Osteocyte (in vitro differentiated cells): Measurements from ENCODE around the gene TTLL11. TPM values are rescaled to one million over a fixed set of nuclear protein-coding genes. Genes with fewer than 3 reads are reported as not detected.

Source experiments
- DNase-seq: peaks from one replicate; pipeline ENCODE4 v3.0.0; 2021; ENCODE audit warnings: mixed read lengths; ENCODE audit not compliant: unreplicated experiment; ENCODE audit errors: extremely low spot score
- H3K27ac Mint-ChIP-seq: one replicate; pipeline ENCODE4 v1.8.0; 2021; ENCODE audit warnings: mild to moderate bottlenecking, mixed read lengths; ENCODE audit not compliant: unreplicated experiment
- H3K27me3 Mint-ChIP-seq: one replicate; pipeline ENCODE4 v1.8.0; 2021; ENCODE audit warnings: mixed read lengths; ENCODE audit not compliant: unreplicated experiment
- H3K36me3 Mint-ChIP-seq: one replicate; pipeline ENCODE4 v1.8.0; 2021; ENCODE audit warnings: mixed read lengths; ENCODE audit not compliant: unreplicated experiment
- H3K4me1 Mint-ChIP-seq: one replicate; pipeline ENCODE4 v1.8.0; 2021; ENCODE audit warnings: mixed read lengths; ENCODE audit not compliant: unreplicated experiment
- H3K4me3 Mint-ChIP-seq: one replicate; pipeline ENCODE4 v1.8.0; 2021; ENCODE audit warnings: mild to moderate bottlenecking, moderate library complexity, mixed read lengths; ENCODE audit not compliant: unreplicated experiment
- H3K9me3 Mint-ChIP-seq: one replicate; pipeline ENCODE4 v1.8.0; 2021; ENCODE audit warnings: mixed read lengths; ENCODE audit not compliant: unreplicated experiment
- total RNA-seq: library from RNA; stranded (reverse); gene quantifications from 2 replicates; pipeline ENCODE4 v1.2.1, GENCODE V29; 2021
- TF ChIP-seq, protein P1 (sequence below): fragments of 200-600 bp; sonication (generic); IDR thresholded peaks from 2 replicates; pipeline ENCODE4 v1.5.0; 2021; ENCODE audit warnings: antibody characterized with exemption, mild to moderate bottlenecking, moderate library complexity

The TTLL11 gene
- total RNA-seq, 1 donor from 2014 or later: 6.0 TPM

DNA sequence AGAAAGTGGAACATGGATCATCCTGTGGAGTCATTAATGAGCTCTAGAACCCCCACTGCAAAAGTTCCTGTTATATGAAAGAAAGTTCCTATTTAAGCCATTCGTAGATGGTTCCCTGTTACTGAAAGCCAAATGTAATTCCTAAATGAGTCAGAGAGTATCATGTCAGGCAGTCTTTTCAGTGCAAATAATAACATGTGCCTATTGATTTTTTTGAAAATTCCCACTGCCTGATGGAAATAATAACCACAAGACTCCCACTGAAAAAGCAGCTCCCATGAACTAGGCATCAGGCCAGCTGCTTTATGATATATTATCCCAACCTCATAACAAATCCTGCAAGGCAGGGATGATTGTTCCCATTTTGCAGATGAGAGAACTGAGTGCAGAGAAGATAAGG is 224.5 kb downstream of the TTLL11 start:
- no peaks in the 10 kb centered on the region for H3K27me3 Mint-ChIP-seq
- H3K36me3 Mint-ChIP-seq: peaks cover 6% of the 10 kb centered on the region
- H3K4me1 Mint-ChIP-seq: peaks cover 15% of the 10 kb centered on the region
- no peak overlapping the region for H3K4me3 Mint-ChIP-seq
- no peak for DNase-seq
- no peaks in the 10 kb centered on the region for H3K9me3 Mint-ChIP-seq
- no peak overlapping the region for H3K27ac Mint-ChIP-seq
- TF ChIP-seq, protein P1, sequence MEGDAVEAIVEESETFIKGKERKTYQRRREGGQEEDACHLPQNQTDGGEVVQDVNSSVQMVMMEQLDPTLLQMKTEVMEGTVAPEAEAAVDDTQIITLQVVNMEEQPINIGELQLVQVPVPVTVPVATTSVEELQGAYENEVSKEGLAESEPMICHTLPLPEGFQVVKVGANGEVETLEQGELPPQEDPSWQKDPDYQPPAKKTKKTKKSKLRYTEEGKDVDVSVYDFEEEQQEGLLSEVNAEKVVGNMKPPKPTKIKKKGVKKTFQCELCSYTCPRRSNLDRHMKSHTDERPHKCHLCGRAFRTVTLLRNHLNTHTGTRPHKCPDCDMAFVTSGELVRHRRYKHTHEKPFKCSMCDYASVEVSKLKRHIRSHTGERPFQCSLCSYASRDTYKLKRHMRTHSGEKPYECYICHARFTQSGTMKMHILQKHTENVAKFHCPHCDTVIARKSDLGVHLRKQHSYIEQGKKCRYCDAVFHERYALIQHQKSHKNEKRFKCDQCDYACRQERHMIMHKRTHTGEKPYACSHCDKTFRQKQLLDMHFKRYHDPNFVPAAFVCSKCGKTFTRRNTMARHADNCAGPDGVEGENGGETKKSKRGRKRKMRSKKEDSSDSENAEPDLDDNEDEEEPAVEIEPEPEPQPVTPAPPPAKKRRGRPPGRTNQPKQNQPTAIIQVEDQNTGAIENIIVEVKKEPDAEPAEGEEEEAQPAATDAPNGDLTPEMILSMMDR: no peak

DNA sequence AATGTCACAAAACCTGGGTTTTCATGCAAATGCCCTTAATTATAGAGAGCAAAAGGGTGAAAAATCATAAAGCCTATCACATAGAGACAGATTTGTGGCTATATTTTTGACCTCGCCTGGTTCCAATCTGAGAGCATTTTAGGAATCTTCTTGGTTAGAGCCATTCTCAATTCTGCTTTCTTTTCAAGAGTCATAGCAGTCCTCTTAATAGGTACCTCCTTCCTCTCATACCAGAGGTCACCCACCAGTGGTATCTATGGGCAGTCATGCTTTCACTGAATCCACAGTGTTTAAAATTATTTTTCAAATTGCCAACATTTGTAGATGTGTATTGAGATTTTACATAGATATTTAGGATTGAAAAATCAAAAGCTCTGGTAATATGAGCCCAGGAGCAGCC is 226.2 kb downstream of the TTLL11 start:
- no peaks in the 10 kb centered on the region for H3K9me3 Mint-ChIP-seq
- H3K27me3 Mint-ChIP-seq: no peaks in the 10 kb centered on the region
- peaks cover 13% of the 10 kb centered on the region for H3K4me1 Mint-ChIP-seq
- H3K27ac Mint-ChIP-seq: no peak overlapping the region
- H3K36me3 Mint-ChIP-seq: peaks cover 6% of the 10 kb centered on the region
- H3K4me3 Mint-ChIP-seq: no peak overlapping the region
- no peak for DNase-seq
- TF ChIP-seq, protein P1: no peak

DNA sequence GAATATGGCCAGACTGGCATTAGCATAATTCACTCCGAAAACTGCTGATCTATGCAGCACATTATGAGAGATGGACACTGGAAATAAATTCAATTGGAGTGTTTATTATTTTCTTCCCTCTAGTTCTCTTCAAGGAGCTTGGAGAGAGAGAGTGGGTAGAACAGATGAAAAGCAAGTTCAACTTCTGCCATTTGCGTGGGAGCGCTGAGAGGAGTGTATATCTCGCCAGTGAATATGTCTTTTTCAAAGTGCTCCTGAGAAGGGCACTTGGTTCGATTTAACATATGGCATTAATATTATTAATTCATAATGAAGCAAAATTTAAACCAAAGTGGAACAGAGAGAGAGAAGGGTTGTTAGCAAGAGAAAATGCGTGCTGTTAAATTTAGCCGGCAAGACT is 227.2 kb downstream of the TTLL11 start:
- TF ChIP-seq, protein P1: no peak
- H3K4me1 Mint-ChIP-seq: peaks cover 22% of the 10 kb centered on the region
- no peak overlapping the region for H3K4me3 Mint-ChIP-seq
- H3K27me3 Mint-ChIP-seq: no peaks in the 10 kb centered on the region
- DNase-seq: no peak
- no peaks in the 10 kb centered on the region for H3K9me3 Mint-ChIP-seq
- H3K36me3 Mint-ChIP-seq: peaks cover 6% of the 10 kb centered on the region
- no peak overlapping the region for H3K27ac Mint-ChIP-seq

DNA sequence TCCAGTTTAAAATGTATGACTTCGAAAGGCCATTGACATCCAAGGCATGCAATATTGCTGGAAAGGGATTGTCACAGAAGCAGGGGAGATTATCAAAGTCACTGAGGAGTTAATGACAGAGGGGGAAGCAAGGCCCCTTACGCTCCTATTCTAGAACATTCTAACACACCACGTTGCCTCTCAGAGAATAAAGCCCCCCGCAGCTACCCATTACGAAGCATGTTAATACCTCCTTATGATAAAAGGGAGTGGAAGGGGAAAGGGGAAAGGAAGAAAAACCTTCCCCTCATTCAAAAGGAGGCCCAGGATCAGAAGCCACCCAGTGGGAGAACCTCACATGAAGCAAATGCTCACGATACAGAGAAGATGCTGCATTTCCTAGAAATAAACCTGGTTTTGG is 228.0 kb downstream of the TTLL11 start:
- no peak overlapping the region for H3K27ac Mint-ChIP-seq
- no peaks in the 10 kb centered on the region for H3K9me3 Mint-ChIP-seq
- TF ChIP-seq, protein P1: no peak
- no peak overlapping the region for H3K4me3 Mint-ChIP-seq
- peak; percentile 48 for DNase-seq
- peaks cover 4% of the 10 kb centered on the region for H3K36me3 Mint-ChIP-seq
- peaks cover 30% of the 10 kb centered on the region for H3K4me1 Mint-ChIP-seq
- H3K27me3 Mint-ChIP-seq: no peaks in the 10 kb centered on the region

DNA sequence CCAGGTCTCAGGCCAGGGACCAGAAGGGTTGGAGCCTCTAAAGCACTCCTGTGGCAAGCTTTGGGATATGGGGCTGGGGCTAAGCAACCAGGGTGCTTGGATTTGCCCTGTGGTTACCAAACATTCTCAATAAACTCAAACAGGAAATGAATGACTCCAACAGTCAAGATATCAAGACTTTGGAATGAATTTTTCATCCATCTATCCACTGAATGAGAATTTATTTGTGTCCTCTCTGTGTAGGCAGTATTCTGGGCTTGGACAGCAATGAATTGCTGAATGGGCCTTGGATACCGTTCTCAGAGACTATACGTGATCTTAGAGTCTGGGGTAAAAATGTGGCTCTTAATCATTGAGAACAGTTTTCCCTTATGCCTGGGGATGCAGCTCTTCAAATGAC is 229.2 kb downstream of the TTLL11 start:
- Mint-ChIP-seq H3K36me3 (peaks cover 4% of the 10 kb centered on the region), H3K27me3 (no peaks in the 10 kb centered on the region), H3K27ac (no peak overlapping the region), H3K4me1 (peaks cover 30% of the 10 kb centered on the region), H3K4me3 (no peak overlapping the region), H3K9me3 (no peaks in the 10 kb centered on the region)
- DNase-seq: no peak
- TF ChIP-seq, protein P1: no peak
